Astrocyte of the cerebellum (primary cell): ENCODE data around the gene CD300LG.

ENCODE experiments used
- DNase-seq: peaks from one replicate; pipeline ENCODE4 v3.0.0-alpha.2; 2011; ENCODE audit warnings: low read depth
- H3K4me3 ChIP-seq: 2 replicates; pipeline ENCODE4 v1.5.1; 2011; ENCODE audit warnings: mild to moderate bottlenecking, low read depth, low read length, moderate library complexity
- CTCF ChIP-seq: IDR thresholded peaks from 2 replicates; pipeline ENCODE4 v1.5.1; 2012; ENCODE audit warnings: low read length, low read depth, moderate library complexity, mild to moderate bottlenecking; ENCODE audit errors: missing control alignments
- in situ Hi-C: cut with HindIII; loops from 2 replicates; pipeline ENCODE4 v1.10.0; 2017; ENCODE audit warnings: low sequenced_read_pairs

The CD300LG gene

GRCh38 chr17:43857141-43857540 is 10.2 kb downstream of the CD300LG start:
- no peak for DNase-seq
- in situ Hi-C loops: no loop called here
- H3K4me3 ChIP-seq: no peak overlapping the region
- no peak for TF ChIP-seq CTCF

- TF ChIP-seq CTCF: no peak
- no peak for DNase-seq
- in situ Hi-C loops: no loop called here
- no peak overlapping the region for H3K4me3 ChIP-seq
Observed at GRCh38 chr17:43857957-43858600, 11.1 kb downstream of the CD300LG start.

- DNase-seq: no peak
- no peak overlapping the region for H3K4me3 ChIP-seq
- in situ Hi-C loops: no loop called here
- TF ChIP-seq CTCF: no peak
Observed at GRCh38 chr17:43860077-43860725, 13.2 kb downstream of the CD300LG start.

- no peak overlapping the region for H3K4me3 ChIP-seq
- no peak for TF ChIP-seq CTCF
- in situ Hi-C loops: no loop called here
- no peak for DNase-seq
Observed at GRCh38 chr17:43860927-43861622, 14.1 kb downstream of the CD300LG start.

GRCh38 chr17:43861960-43862359 is 15.0 kb downstream of the CD300LG start:
- H3K4me3 ChIP-seq: no peak overlapping the region
- DNase-seq: no peak
- no peak for TF ChIP-seq CTCF
- in situ Hi-C loops: no loop called here

GRCh38 chr17:43864161-43864984 is 17.4 kb downstream of the CD300LG start:
- in situ Hi-C loops: no loop called here
- TF ChIP-seq CTCF: no peak
- no peak overlapping the region for H3K4me3 ChIP-seq
- DNase-seq: no peak
